HG03442 (cell line): Measurements from ENCODE around the gene CITED4.

Experiments used
- ATAC-seq: cut with Tn5 transposase; IDR thresholded peaks from one replicate; pipeline ENCODE4 v1.9.1; 2021; ENCODE audit warnings: mild to moderate bottlenecking, moderate library complexity; ENCODE audit not compliant: unreplicated experiment

The CITED4 gene

DNA sequence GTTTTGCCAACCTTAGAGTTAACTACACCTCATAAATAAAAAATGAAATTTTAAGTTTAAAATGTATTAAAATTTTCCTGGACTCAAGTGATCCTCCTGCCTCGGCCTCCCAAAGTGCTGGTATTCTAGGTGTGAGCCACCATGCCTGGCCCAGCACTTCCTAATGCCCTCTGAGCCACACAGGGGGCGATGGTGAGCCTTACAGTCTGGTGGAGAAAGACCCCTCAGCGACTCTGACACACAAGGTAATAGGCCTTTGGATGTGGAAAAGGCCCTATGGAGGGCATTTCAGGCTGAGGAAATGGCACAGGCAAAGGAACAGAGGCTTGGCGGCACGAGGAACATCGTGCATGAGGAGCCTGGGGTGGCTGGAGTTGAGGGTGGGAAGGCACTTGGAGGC is 6.7 kb downstream of the CITED4 start:
- no peak for ATAC-seq

- ATAC-seq = no peak
These were observed 8.3 kb downstream of the CITED4 start for GRCh38 chr1:40853885-40854170.

DNA sequence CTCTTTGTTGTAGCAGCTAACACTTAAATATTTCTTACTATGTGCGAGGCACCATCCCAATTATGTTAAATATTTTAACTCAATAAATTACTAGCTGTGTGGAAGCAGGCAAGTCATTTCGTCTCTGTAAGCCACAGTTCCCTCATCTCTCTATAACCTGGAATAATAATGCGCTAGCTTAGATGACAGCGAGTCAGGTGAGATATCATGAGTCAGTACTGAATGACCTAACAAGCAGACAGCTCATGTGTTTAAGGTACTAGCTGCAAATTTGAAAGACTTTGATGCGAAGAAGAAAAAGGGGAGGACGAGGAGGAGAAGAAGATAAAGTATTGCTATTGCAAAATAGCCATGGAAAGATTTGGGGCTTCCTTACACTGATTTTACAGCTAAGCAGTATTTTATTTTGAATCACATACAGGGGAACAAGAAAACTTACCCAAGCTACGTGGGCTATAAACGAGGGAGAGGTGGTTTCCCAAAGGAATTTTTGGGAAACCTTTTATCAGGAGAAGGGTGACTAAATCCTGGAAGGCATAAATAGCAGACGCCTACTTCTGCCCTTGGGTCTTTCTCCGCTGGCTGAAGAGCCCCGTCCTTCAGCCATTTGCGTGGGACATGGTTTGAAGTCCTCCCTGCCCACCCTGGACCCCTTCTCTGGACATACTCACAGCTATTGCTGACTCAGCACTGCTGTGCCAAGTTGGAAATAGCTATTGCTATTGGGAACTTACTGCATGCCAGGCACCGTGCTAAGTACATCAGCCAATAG is 8.9 kb downstream of the CITED4 start:
- no peak for ATAC-seq

DNA sequence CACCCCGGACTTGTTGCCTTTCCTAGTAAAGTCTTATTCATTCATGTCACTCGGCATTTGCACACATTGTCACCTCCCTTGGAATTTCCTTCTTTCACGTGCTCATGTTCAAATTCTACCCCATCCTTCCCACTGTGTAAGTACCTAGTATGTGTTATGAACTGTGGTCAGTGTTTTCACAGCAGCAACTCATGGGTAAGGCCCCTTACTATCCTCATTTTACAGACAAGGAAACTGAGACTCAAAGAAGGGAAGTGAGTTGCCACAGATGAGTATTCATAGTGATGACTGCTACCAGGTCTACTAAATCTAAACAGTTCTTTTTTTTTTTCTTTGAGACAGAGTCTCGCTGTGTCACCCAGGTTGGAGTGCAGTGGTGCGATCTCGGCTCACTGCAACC is 10.5 kb downstream of the CITED4 start:
- no peak for ATAC-seq

DNA sequence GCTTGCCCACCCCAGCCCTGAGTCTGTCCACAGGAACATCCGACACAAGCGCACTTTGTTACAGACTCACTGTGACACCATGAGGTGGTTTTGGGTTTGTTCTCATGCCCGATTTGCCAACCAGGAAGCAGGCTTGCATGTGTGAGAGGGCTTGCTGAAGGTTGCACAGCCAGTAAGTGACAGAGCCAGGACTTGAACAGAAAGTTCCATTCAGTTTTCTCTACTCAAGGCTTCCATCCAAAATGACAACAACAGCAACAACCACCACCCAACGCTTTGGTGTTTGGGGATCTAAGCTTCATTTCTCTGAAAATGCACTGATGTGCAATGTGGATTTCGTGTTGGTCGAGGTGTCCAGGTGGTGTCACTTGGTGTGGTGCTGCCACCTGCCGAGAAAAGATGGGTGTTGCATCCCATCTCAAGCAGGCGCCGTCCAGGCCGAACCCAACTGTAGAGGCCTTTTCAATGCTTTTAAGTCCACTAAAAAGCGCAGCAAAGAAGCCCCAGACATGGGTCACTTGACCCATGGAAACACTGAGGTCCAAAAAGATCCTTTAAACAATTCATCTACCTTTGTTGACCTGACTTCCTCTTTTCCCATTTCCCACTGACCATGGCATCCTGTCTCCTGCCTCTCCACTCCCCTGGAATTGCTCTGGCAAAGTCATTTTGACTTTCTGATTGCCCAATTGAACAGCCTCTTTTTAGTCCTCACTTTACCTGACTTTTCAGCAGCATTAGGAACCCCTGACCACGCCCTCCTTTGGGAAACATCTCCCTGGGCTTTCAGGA is 12.2 kb downstream of the CITED4 start:
- no peak for ATAC-seq

GRCh38 chr1:40848530-40849189 is 13.5 kb downstream of the CITED4 start:
- no peak for ATAC-seq

- ATAC-seq = no peak
These were observed 15.0 kb downstream of the CITED4 start for GRCh38 chr1:40847023-40847745.

DNA sequence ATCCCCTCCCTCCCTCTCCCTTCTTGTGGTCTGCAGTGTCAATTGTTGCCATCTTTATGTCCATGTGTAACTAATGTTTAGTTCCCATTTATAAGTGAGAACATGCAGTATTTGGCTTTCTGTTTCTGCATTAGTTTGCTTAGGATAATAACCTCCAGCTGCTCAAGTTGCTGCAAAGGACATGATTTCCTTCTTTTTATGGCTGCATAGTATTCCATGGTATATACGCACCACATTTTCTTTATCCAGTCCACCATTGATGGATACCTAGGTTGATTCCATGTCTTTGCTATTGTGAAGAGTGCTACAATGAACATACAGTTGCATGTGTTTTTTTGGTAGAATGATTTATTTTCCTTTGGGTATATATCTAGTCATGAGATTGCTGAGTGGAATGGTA is 16.3 kb downstream of the CITED4 start:
- no peak for ATAC-seq

- no peak for ATAC-seq
These were observed 17.0 kb downstream of the CITED4 start for GRCh38 chr1:40844887-40845878.

GRCh38 chr1:40844079-40844478 is 18.1 kb downstream of the CITED4 start:
- no peak for ATAC-seq

- ATAC-seq = no peak
These were observed 19.5 kb downstream of the CITED4 start for GRCh38 chr1:40842691-40843090.

DNA sequence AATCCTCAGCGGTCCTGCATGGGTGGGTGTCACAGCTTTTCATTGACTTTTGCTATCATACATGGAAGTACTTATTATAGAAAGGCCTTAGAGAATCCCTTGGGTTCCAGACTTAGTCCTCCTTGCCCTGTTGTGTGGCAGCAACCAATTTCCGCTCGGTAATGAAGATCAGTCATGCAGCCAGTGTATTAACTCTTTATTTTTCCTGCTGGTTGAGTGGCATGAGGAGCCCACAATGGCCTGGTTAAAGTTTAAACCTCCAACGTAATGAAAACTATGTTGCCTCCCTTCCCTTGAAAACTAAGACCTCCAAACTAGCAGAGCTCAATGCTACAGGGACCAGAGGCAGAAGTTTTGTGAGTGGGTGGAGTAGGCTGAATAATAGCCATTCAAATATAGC is 20.0 kb downstream of the CITED4 start:
- ATAC-seq = no peak

- ATAC-seq = no peak
These were observed 20.6 kb downstream of the CITED4 start for GRCh38 chr1:40841602-40842001.

DNA sequence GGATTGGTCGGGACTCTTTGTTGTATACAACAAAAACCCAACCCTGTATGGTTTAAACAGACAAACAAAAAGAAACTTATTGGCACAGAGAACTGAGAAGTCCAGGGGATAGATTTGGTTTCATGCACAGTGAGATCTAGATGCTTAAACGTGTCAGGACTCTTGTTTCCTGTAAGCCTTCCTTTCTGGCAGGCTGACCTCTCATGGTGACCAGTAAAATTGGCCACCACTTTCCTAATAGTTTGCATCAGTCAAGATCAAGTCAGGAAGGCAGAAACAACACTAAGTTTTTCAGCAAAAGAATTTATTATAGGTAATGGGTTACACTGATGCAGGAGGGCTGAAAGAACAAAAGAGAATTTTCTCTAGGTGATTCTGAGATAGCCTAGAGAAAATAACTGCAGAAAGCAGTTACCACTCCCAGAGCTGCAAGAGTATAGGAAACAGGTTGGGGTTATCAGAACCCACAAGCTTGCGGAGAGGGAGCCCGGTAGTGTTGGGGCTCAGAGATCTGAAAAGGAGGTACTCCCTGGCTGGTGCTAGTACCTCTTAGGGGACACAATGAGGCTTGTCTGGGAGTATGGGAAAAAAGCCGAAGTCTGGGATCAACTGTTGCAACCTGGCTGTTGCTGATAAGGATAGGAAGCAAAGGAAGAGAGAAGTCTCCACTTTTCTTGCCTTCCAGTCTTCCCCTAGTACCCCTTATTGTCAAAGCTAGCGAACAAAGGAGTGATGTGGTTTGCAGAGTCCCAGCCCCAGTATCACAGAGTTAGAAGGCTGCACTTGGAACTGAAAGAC is 21.4 kb downstream of the CITED4 start:
- ATAC-seq = no peak

DNA sequence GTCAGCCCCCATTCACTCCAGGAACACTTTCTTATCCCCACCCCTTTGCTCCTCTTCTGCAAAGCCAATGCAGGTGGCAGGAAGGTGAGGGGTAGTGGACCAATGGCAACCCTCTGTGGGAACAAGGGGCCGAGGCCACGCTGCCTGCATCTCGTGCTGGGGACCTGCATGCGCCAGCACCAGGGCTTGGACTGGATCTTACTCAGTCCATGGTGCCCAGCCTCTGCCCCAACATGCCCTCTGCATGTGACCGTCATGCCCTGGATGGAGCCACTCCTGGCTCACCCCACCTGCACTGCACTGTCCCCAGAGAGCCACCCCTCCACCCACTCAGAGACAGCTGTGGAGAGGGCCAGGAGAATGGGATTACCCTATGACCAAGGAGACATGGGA is 22.2 kb downstream of the CITED4 start:
- no peak for ATAC-seq

DNA sequence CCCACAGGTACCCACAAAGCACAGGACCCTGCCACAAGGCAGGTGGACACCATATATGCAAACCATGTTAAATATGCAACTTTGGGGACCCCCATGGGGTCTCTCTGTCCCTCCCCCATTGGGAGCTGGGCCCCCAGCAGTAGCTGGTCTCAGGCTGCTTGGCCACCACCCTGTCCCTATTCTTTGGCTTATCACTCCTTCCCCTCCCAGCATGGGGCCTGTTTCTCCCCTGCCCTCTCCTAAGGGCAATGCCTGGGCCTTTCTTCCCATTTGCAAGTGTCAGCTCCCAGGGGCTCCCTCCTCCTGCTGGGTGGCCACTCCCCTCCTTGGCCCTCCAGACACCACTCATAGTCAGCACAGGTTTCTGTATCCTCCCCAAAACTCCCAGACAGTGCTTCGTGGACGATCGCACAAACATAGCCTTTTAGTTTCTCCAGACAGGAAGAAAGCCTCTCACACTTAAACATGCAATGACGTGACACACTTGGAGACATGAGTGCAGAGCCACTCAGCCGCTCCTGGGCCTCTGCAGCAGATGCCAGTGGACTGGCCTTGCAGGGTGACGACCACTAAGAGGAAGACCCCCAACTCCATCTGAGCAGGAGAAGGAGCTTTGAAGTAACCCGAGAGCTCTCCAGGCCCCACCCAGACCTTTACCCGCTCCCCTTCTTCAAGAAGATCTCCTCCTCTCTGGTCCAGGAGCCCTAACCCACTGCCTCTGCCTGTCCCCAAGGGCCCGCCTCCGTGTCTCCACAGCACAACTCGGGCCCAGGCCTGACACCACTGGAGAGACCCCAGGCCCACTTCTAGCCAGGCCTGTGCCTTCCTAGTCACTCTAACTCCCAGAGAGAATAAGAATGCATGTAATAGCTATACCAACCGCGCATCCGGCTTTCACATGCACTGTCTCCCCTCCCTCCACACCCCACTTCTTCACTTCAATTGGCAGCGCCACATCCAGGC is 22.9 kb downstream of the CITED4 start:
- no peak for ATAC-seq

DNA sequence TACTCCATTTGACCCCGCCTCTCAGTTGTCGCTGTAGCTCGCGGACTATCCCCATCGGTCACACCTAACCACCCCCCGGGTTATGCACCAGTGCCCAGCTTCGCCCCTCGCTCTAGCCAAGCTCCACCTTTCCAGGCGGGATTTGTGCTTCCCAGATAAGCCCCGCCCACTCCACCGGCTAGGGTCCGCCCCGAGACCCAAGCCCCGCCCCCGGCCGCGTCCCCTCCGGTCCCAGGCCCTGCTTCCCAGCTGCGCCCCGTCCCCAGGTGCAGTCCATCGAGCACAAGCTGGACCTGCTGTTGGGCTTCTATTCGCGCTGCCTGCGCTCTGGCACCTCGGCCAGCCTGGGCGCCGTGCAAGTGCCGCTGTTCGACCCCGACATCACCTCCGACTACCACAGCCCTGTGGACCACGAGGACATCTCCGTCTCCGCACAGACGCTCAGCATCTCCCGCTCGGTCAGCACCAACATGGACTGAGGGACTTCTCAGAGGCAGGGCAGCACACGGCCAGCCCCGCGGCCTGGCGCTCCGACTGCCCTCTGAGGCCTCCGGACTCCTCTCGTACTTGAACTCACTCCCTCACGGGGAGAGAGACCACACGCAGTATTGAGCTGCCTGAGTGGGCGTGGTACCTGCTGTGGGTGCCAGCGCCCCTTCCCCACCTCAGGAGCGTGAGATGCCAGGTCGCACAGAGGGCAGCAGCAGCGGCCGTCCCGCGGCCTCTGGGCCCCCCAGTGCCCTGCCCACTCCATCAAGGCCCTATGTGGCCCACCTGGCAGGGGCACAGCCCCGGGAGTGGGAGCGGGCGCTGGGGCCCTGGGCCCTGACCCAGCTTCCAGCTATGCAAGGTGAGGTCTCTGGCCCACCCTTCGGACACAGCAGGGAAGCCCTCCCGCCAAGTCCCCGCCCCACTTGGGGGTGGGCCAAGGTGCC is 23.9 kb downstream of the CITED4 start:
- ATAC-seq = no peak
